GM19455 (cell line): ENCODE measurements around the gene TARBP2.
A peak's percentile ranks its signal among the peaks of the same experiment; 100 is the strongest.

Experiments used
- ATAC-seq: cut with Tn5 transposase; IDR thresholded peaks from one replicate; pipeline ENCODE4 v1.9.1; 2021; ENCODE audit not compliant: unreplicated experiment

Gene TARBP2

GRCh38 chr12:53500776-53501614 lies at the start of gene TARBP2:
TSS of gene TARBP2 (plus strand) at chr12:53501283. CDS start at chr12:53501409, 126 bp downstream.
- ATAC-seq = peak; percentile 81

- peak; percentile 96 for ATAC-seq
These were observed 49.4 kb upstream of the TARBP2 start, which contains the start of gene PCBP2 for GRCh38 chr12:53451661-53452158. TSS of gene PCBP2 (plus strand) at chr12:53452102. CDS start at chr12:53454801, 2,699 bp downstream.

DNA sequence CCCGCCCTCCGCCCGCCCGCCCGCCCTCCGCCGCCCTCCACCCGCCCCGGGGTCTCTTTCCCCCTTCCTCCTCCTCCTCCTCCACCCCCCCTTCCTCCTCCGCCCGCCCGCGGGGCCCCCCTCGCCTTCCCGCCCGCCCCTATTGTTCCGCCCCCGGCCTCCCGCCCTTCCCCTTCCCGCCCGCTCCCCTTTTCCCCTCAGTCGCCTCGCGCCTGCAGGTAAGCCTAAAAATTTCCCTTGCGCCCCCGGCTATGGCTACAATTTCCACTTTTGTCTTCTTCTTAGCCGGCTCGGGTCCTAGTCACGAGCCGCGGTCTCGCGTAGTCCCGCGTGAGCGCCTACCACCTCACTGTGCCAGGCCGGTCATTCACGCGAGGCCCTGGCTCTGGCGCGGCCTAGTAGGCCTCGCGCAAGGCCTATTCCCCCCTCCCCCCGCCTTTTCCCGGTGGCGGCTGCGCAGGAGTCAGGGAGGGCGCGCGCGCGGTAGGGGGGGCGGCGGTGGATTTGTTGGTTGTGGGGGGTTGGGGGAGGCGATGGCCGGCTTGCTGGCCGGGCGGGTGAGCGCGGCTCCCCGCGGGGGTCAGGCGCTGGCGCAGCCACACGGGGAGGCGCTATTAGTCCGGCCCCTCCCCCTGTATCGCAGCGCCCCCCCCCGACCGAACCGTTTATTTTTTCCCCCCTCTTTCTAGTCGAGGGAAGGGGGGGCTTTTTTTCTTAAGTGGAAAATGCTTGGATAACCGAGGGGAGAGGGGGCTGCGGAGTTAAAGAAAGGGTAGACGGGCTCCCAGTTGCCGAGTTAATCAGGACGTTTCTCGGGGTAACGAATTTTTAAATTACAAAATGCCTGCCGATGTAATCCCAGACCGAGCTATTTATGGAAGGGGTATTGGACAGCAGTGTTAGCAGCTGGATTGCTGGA lies 48.7 kb upstream of the TARBP2 start:
- no peak for ATAC-seq

DNA sequence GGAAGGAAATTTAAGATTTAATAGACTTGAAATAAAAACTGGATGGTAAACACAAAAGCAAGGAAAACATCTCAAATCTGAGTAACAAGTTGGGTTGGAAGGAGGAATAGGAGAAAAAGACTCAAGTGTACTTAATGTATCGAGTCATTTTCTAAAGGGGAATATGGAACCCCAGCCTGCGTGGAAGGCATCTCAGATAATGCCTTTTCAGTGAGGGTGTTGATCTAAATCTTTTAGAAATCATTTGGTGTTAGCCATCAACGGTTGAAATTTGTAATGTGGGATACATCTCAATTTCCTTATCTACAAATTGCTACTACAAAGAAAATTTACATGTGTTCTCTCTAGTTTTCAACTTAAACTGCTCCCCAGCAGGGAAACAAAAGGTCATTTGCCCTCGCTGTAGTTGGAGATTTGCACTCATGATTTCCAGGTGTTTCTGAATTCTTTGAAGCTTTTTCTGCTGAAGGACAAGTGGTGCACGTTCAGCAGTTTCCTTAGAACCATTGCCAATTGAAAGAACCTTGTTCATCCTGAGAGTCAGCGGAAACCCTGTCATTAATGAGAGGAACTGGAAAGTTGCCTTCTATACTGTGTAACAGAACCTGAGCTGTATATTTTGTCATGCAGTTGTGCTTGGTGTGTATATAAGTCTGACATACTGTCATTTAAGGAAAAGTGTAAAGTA lies 47.0 kb upstream of the TARBP2 start:
- ATAC-seq = no peak

DNA sequence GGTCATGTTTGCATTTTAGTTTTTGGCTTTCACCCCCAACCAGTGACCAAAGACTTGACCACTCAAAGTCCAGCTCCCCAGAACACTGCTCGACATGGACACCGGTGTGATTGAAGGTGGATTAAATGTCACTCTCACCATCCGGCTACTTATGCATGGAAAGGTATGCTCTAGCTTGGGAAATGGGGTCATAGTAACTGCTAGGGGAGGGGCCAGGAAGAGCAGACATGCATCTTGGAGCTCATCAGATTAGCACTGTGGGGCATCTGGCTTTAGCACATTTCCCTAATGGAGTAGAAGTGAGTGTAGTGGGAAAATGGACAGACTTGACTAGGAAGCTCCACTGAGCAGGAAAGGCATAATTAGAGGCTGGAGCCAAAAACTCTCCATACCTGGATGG lies 46.4 kb upstream of the TARBP2 start:
- ATAC-seq = no peak

DNA sequence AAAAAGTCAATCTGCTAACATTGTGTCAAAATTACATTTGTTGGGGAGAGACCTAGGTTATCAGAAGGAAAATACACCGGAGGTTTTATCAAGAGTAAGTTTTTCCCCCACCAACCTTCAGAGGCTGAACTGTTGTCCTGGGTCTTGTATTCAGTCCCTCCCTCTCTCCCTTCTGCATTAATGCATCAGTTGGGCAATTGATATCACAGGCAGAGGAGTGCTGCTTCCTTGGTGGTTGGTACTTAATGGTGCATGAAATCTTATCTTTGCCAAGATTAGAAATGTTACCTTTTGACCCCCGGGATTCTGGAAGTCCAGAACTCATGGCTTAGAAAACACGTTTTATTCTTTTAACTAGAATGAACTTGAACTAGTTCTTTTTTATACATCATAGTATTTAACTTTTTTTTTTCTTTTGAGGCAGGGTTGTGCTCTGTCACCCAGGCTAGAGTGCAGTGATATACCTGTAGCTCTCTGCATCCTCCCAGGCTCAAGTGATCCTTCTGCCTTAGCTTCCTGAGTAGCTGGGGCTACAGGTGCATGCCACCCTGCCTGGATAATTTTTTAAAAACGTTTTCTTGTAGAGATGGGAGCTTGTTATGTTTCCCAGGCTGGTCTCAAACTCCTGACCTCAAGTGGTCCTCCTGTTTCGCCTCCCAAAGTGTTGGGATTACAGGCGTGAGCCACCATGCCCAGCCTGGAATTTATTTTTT lies 44.3 kb upstream of the TARBP2 start:
- no peak for ATAC-seq

- ATAC-seq = no peak
These were observed 42.0 kb upstream of the TARBP2 start for GRCh38 chr12:53459097-53459496.

DNA sequence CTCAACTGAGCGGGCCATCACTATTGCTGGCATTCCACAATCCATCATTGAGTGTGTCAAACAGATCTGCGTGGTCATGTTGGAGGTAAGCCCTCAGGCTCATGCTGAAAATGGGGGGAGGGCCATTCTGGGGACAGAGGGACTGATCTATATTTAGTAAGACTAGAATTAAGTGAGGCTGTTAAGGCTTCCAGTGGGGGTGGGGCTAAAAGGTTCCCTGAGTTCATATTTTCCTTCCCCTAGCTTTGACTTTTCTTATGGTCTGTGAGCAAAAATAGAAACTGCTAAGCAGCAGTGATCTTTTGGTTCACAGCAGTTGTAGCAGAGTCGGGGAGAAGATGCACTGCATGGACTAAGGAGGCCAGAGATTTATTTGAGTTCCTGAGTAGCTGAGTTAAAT lies 40.0 kb upstream of the TARBP2 start:
- no peak for ATAC-seq

- ATAC-seq = no peak
These were observed 39.5 kb upstream of the TARBP2 start for GRCh38 chr12:53461591-53461990.

DNA sequence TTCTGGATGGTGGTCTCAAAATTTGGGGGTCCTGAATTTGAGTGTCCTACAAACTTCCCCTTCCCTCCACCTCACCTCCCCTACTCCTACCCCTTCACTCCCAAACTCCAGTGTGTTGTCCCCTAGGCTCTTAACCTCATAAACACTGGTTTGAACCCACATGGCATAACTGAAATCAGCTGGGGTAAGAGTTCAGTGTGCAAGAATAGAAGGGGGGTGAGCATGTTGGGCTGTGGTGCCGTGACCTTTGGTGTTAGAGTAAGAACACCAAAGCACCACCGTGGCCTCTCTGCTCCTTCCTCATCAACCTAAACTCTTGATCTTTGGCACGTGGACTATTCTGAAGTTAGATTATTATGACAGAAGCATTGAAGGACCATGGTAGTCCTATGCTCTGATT lies 38.1 kb upstream of the TARBP2 start:
- ATAC-seq = no peak

- ATAC-seq = no peak
These were observed 37.1 kb upstream of the TARBP2 start for GRCh38 chr12:53463802-53464560.

DNA sequence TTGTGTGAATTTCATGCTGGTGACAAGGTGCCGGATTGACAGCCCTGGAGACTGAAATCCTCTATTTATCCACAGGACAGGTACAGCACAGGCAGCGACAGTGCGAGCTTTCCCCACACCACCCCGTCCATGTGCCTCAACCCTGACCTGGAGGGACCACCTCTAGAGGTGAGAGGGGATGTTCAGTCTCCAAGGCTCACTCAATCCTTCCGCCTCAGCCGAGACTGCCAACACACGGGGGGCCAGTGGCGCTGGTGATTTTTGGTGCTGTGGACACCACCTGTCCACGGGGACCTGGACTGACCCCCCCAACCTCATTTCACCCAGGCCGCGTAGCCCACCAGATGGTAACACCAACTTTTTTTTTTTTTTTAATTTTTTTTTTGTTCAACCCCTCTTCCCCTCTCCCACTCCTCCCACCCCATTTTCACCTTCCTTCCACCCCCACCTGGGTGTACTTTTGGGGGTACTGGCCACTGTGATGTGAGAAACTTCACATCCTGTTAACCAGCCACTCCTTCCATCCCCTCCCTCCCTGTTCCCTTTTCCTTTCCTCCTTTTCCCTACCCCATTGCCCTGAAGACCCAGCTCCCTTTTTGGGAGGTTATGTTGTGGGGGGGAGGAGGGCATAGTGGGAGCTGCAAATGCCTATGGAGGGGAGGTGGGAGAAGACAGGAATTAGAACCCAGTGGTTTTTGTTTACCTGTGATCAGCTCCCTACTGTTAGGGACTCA lies 36.2 kb upstream of the TARBP2 start:
- ATAC-seq = no peak

- no peak for ATAC-seq
These were observed 35.4 kb upstream of the TARBP2 start for GRCh38 chr12:53465679-53466078.

GRCh38 chr12:53466640-53467039 lies 34.4 kb upstream of the TARBP2 start:
- no peak for ATAC-seq

GRCh38 chr12:53467082-53467481 lies 34.0 kb upstream of the TARBP2 start:
- no peak for ATAC-seq

GRCh38 chr12:53467880-53468279 lies 33.2 kb upstream of the TARBP2 start:
- no peak for ATAC-seq

DNA sequence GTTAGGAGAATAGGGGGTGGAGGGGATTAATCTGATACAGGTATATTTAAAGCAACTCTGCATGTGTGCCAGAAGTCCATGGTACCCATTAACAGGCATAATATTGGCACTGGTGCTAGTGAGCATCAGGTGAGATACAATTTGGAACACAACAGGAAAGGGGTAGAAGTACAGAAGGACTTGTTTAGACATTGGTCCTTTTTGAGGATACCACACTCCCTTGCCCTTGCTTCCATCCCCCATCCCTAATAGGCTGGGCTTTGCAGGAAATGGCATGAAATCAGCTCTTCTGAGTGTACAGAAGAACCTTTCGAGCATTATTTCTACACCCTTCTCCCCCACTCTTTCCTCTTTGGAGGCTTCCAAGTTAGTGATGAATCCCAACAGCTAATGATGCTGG lies 32.8 kb upstream of the TARBP2 start:
- no peak for ATAC-seq

GRCh38 chr12:53472056-53472582 lies 29.0 kb upstream of the TARBP2 start:
- no peak for ATAC-seq

- ATAC-seq = no peak
These were observed 27.0 kb upstream of the TARBP2 start for GRCh38 chr12:53474077-53474476.
